Measurements from ENCODE around the gene ACER2. TPM values are rescaled to one million over a fixed set of nuclear protein-coding genes. Genes with fewer than 3 reads are reported as not detected.

The ACER2 gene
- total and polyA plus RNA-seq, 2 of the 4 experiments (the other 2 are of a cell fraction): 0.84 to 1.6 TPM

DNA sequence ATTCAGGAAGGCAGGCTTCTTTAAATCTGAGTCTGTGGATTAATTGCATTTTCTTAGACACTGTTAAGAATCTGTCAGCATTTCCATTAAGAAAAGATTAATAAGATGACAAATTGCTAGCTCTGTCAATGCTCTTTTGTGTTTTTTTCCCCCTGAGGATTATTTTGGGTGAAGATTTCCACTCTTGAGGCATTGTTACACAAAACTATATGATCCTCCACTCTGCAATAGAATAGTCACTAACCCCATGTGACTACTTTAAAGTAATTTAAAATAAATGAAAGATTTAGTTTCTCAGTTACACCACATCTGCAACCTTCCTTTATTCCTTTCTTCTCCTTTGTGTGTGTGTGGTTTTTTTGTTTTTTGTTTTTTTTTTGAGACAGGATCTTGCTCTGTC, 82.0 kb downstream of the ACER2 start:
- no peak overlapping the region for H3K56ac ChIP-seq (ENCODE audit: extremely low read depth, insufficient read depth, low read length)
- H3K23ac ChIP-seq (ENCODE audit: low read depth, low read length): no peak overlapping the region
- H2BK15ac ChIP-seq (ENCODE audit: low read depth, low read length): no peak overlapping the region
- no peak overlapping the region for H2BK5ac ChIP-seq (ENCODE audit: low read depth, low read length, poor library complexity, severe bottlenecking)
- H3K14ac ChIP-seq (replicated peaks; ENCODE audit: low read depth, low read length): no peak overlapping the region
- no peaks in the 10 kb centered on the region for H4K20me1 ChIP-seq (ENCODE audit: insufficient read depth, low read length)
- H2AK9ac ChIP-seq (replicated peaks; ENCODE audit: low read depth, low read length, poor library complexity): no peak overlapping the region
- intact Hi-C loops (cut with micrococcal nuclease) (loop anchor here (5.0 kb wide), 1 partner anchor 151 kb away; no protein-coding TSS in a partner anchor), in situ Hi-C loops (cut with MboI; ENCODE audit: low sequenced_read_pairs) (loop anchor here (25.0 kb wide), 1 partner anchor 421 kb away; no protein-coding TSS in a partner anchor), dilution Hi-C loops (cut with HindIII; ENCODE audit: low sequenced_read_pairs, unreplicated experiment) (no loop called here)
- no peak overlapping the region for H3K4me2 ChIP-seq (ENCODE audit: low read depth, low read length)
- ATAC-seq (ENCODE audit: low read depth): no peak
- H3K4me1 ChIP-seq (ENCODE audit: control insufficient read depth, insufficient read depth, low read length): no peaks in the 10 kb centered on the region
- no peak overlapping the region for H4K8ac ChIP-seq (ENCODE audit: low read depth in 2 of 2, low read length in 2 of 2)
- no peak overlapping the region for H2BK20ac ChIP-seq (ENCODE audit: low read depth, low read length)
- H2AFZ ChIP-seq (replicated peaks; ENCODE audit: low read length, poor library complexity): no peak overlapping the region
- no peak overlapping the region for H4K91ac ChIP-seq (ENCODE audit: insufficient read depth, low read depth, low read length)
- H3K18ac ChIP-seq (ENCODE audit: low read depth, low read length): no peak overlapping the region
- H3K9me3 ChIP-seq (ENCODE audit: control insufficient read depth, insufficient read depth, low read length): no peaks in the 10 kb centered on the region
- no peak overlapping the region for H3K9ac ChIP-seq (ENCODE audit: low read depth, low read length)
- peaks cover 19% of the 10 kb centered on the region for H3K27me3 ChIP-seq (ENCODE audit: control insufficient read depth, insufficient read depth, low read length)
- no peak for DNase-seq
- H3K79me1 ChIP-seq (ENCODE audit: low read depth in 1 of 2, low read length in 2 of 2): no peaks in the 10 kb centered on the region
- no peak overlapping the region for H4K5ac ChIP-seq (ENCODE audit: low read depth, low read length)
- H3K4me3 ChIP-seq (ENCODE audit: insufficient read depth, low read depth, low read length): no peak overlapping the region
- H3K27ac ChIP-seq (ENCODE audit: insufficient read depth, low read length): no peak overlapping the region
- POLR2A ChIA-PET (ENCODE audit: unreplicated experiment): no interaction called here
- H2BK120ac ChIP-seq (ENCODE audit: low read depth, low read length): no peak overlapping the region
- no peaks in the 10 kb centered on the region for H3K36me3 ChIP-seq (ENCODE audit: control insufficient read depth, insufficient read depth, low read length)
- BruUV-seq (replicated peaks): no TSS peak
- no peaks in the 10 kb centered on the region for H3K9me1 ChIP-seq (ENCODE audit: insufficient read depth, low read length)
- CTCF ChIA-PET: no interaction called here
- no peak for TF ChIP-seq NFE2L2 (IDR thresholded peaks at IDR 0.05; ENCODE audit: low read depth, low read length)
- TF ChIP-seq BHLHE40 (IDR thresholded peaks at IDR 0.05; ENCODE audit: low read depth, low read length): no peak
- TF ChIP-seq MXI1 (IDR thresholded peaks at IDR 0.05; ENCODE audit: borderline replicate concordance, low read depth, low read length): no peak
- TF ChIP-seq, protein P1, sequence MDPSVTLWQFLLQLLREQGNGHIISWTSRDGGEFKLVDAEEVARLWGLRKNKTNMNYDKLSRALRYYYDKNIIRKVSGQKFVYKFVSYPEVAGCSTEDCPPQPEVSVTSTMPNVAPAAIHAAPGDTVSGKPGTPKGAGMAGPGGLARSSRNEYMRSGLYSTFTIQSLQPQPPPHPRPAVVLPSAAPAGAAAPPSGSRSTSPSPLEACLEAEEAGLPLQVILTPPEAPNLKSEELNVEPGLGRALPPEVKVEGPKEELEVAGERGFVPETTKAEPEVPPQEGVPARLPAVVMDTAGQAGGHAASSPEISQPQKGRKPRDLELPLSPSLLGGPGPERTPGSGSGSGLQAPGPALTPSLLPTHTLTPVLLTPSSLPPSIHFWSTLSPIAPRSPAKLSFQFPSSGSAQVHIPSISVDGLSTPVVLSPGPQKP (IDR thresholded peaks at IDR 0.05; ENCODE audit: borderline replicate concordance, low read depth, low read length): no peak
- TF ChIP-seq FOS (IDR thresholded peaks at IDR 0.05; ENCODE audit: low read depth, low read length): no peak
- H3K4ac ChIP-seq (ENCODE audit: low read depth, low read length): no peak overlapping the region
- no peak overlapping the region for H2AK5ac ChIP-seq (ENCODE audit: low read depth, low read length)
